Stimulated activated CD4-positive, alpha-beta T cell treated with anti-CD3 and anti-CD28 coated beads, Interleukin-4, amount 100 ng/mL, for 1 hour (primary cell): Measurements from ENCODE around the gene REEP1.

Experiments
- DNase-seq: peaks from one replicate; pipeline ENCODE4 v3.0.0-alpha.2; 2020

REEP1 gene

GRCh38 chr2:86344404-86344803, 7.0 kb upstream of the REEP1 start:
- no peak for DNase-seq

GRCh38 chr2:86342488-86342887, 5.1 kb upstream of the REEP1 start:
- DNase-seq: no peak

GRCh38 chr2:86341470-86341869, 4.0 kb upstream of the REEP1 start:
- DNase-seq: no peak

GRCh38 chr2:86338778-86339295, 1.4 kb upstream of the REEP1 start:
- no peak for DNase-seq

GRCh38 chr2:86336675-86337243, 667 bp downstream of the REEP1 start:
- no peak for DNase-seq

- no peak for DNase-seq
Measured at GRCh38 chr2:86335865-86336674, 1.4 kb downstream of the REEP1 start.

GRCh38 chr2:86333378-86333777, 4.0 kb downstream of the REEP1 start:
- DNase-seq: no peak

- no peak for DNase-seq
Measured at GRCh38 chr2:86332654-86333053, 4.8 kb downstream of the REEP1 start.

- no peak for DNase-seq
Measured at GRCh38 chr2:86331384-86331783, 6.0 kb downstream of the REEP1 start.

GRCh38 chr2:86330001-86330400, 7.4 kb downstream of the REEP1 start:
- no peak for DNase-seq

- no peak for DNase-seq
Measured at GRCh38 chr2:86323273-86324021, 14.0 kb downstream of the REEP1 start.

GRCh38 chr2:86319700-86320580, 17.5 kb downstream of the REEP1 start:
- no peak for DNase-seq

GRCh38 chr2:86315084-86315483, 22.3 kb downstream of the REEP1 start:
- DNase-seq: no peak

- DNase-seq: no peak
Measured at GRCh38 chr2:86314125-86314524, 23.3 kb downstream of the REEP1 start.

GRCh38 chr2:86313341-86313740, 24.1 kb downstream of the REEP1 start:
- no peak for DNase-seq

- no peak for DNase-seq
Measured at GRCh38 chr2:86311879-86312278, 25.5 kb downstream of the REEP1 start.

GRCh38 chr2:86309966-86310365, 27.5 kb downstream of the REEP1 start:
- DNase-seq: no peak

GRCh38 chr2:86308984-86309695, 28.3 kb downstream of the REEP1 start:
- no peak for DNase-seq

GRCh38 chr2:86308356-86308755, 29.1 kb downstream of the REEP1 start:
- no peak for DNase-seq

- no peak for DNase-seq
Measured at GRCh38 chr2:86307431-86307830, 30.0 kb downstream of the REEP1 start.

- no peak for DNase-seq
Measured at GRCh38 chr2:86305915-86306254, 31.5 kb downstream of the REEP1 start.
